ENCODE data around the gene PDE6B. TPM values are rescaled to one million over a fixed set of nuclear protein-coding genes. Genes with fewer than 3 reads are reported as not detected.

The PDE6B gene
- total and polyA plus RNA-seq, 2 experiments from 2014 or later = 3.4 to 5.0 TPM

DNA sequence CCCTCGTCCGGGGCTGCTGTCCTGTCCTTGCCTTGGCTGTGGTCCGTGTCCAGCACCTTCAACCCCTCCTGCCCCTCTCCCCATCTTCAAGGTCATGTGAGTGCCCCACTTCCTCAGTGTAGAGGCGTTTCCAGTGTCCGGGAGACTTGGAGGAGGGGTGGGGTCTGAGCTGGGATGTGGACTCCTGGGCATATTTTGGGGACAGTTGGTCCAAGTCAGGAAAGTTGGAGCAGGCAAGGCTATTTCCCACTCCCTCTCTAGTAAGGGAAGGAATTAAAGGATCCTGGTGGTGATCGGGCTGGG is 83.2 kb downstream of the PDE6B start:
- Mint-ChIP-seq H3K27ac (no peak overlapping the region), H3K27me3 (ENCODE audit: insufficient read depth, low read depth, poor library complexity) (peaks cover 5% of the 10 kb centered on the region), H3K4me3 (no peak overlapping the region), H3K36me3 (ENCODE audit: low read depth) (peaks cover 27% of the 10 kb centered on the region), H3K9me3 (no peaks in the 10 kb centered on the region), H3K4me1 (peaks cover 4% of the 10 kb centered on the region; the same call in 2 of the 3 replicates)
- Histone ChIP-seq H3K4me3 (no peak overlapping the region), H2AFZ (no peak overlapping the region), H3K27me3 (ENCODE audit: insufficient read depth) (peaks cover 6% of the 10 kb centered on the region; the same call in 1 of the 2 replicates), H4K20me1 (replicated peaks; ENCODE audit: insufficient read depth) (peaks cover 33% of the 10 kb centered on the region), H3K27ac (ENCODE audit: low read depth) (no peak overlapping the region), H3K4me1 (ENCODE audit: insufficient read depth) (no peaks in the 10 kb centered on the region), H3K79me2 (replicated peaks; ENCODE audit: insufficient read depth) (peaks cover 55% of the 10 kb centered on the region), H3K9me2 (ENCODE audit: insufficient read depth) (no peaks in the 10 kb centered on the region), H3K36me3 (ENCODE audit: insufficient read depth) (0 out of 2 replicates have a peak, but pooled peaks cover 3% of the 10 kb centered on the region), H3F3A (replicated peaks; ENCODE audit: low read depth) (no peaks in the 10 kb centered on the region), H3K4me2 (no peak overlapping the region)
- no peak for ATAC-seq
- TF ChIP-seq EZH2phosphoT487 (IDR thresholded peaks at IDR 0.05; ENCODE audit: unreplicated experiment) = no peak
- no peak for TF ChIP-seq REST (IDR thresholded peaks at IDR 0.05; ENCODE audit: unreplicated experiment)
- TF ChIP-seq, protein P1, sequence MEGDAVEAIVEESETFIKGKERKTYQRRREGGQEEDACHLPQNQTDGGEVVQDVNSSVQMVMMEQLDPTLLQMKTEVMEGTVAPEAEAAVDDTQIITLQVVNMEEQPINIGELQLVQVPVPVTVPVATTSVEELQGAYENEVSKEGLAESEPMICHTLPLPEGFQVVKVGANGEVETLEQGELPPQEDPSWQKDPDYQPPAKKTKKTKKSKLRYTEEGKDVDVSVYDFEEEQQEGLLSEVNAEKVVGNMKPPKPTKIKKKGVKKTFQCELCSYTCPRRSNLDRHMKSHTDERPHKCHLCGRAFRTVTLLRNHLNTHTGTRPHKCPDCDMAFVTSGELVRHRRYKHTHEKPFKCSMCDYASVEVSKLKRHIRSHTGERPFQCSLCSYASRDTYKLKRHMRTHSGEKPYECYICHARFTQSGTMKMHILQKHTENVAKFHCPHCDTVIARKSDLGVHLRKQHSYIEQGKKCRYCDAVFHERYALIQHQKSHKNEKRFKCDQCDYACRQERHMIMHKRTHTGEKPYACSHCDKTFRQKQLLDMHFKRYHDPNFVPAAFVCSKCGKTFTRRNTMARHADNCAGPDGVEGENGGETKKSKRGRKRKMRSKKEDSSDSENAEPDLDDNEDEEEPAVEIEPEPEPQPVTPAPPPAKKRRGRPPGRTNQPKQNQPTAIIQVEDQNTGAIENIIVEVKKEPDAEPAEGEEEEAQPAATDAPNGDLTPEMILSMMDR (conservative IDR thresholded peaks at IDR 0.05; ENCODE audit: low read depth in 2 of 2) = no peak
- no peak for TF ChIP-seq STAT1 (IDR thresholded peaks at IDR 0.05; ENCODE audit: unreplicated experiment)
- no peak for TF ChIP-seq ZNF114 (CRISPR knock-in tag; IDR thresholded peaks at IDR 0.05)
- TF ChIP-seq ZNF462 (CRISPR knock-in tag; IDR thresholded peaks at IDR 0.05) = no peak
- TF ChIP-seq ZNF331 (CRISPR knock-in tag; IDR thresholded peaks at IDR 0.05; ENCODE audit: low read depth) = no peak
- TF ChIP-seq JUNB (IDR thresholded peaks at IDR 0.05; ENCODE audit: unreplicated experiment) = no peak
- no peak for TF ChIP-seq NANOG (IDR thresholded peaks at IDR 0.05; ENCODE audit: borderline replicate concordance)
- TF ChIP-seq CREB1 (CRISPR knock-in tag; IDR thresholded peaks at IDR 0.05; ENCODE audit: low read depth) = no peak
- no peak for TF ChIP-seq POLR2AphosphoS5 (IDR thresholded peaks at IDR 0.05; ENCODE audit: low read depth)
- no peak for TF ChIP-seq EZH2 (IDR thresholded peaks at IDR 0.05; ENCODE audit: low read depth, unreplicated experiment)
- TF ChIP-seq, protein P2, sequence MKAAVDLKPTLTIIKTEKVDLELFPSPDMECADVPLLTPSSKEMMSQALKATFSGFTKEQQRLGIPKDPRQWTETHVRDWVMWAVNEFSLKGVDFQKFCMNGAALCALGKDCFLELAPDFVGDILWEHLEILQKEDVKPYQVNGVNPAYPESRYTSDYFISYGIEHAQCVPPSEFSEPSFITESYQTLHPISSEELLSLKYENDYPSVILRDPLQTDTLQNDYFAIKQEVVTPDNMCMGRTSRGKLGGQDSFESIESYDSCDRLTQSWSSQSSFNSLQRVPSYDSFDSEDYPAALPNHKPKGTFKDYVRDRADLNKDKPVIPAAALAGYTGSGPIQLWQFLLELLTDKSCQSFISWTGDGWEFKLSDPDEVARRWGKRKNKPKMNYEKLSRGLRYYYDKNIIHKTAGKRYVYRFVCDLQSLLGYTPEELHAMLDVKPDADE (IDR thresholded peaks at IDR 0.05) = no peak
- DNase-seq (ENCODE audit: low spot score) = no peak

All from GM23338 (cell line).